ENCODE results near the gene ADGB.

- TF ChIP-seq EHMT2 (IDR thresholded peaks at IDR 0.05; ENCODE audit: low read depth): no peak
- no peak for TF ChIP-seq CTCF (IDR thresholded peaks at IDR 0.05)
- TF ChIP-seq, protein P1, sequence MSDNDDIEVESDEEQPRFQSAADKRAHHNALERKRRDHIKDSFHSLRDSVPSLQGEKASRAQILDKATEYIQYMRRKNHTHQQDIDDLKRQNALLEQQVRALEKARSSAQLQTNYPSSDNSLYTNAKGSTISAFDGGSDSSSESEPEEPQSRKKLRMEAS (IDR thresholded peaks at IDR 0.05): no peak
- TF ChIP-seq RFX5 (IDR thresholded peaks at IDR 0.05): no peak
- no peak for TF ChIP-seq POLR2A (IDR thresholded peaks at IDR 0.05; ENCODE audit: low read length)
- TF ChIP-seq RCOR1 (IDR thresholded peaks at IDR 0.05; ENCODE audit: low read depth, low read length): no peak
- TF ChIP-seq MYC (IDR thresholded peaks at IDR 0.05; ENCODE audit: borderline replicate concordance, low read length): no peak
- TF ChIP-seq RAD21 (conservative IDR thresholded peaks at IDR 0.05 in 1 of 2, IDR thresholded peaks at IDR 0.05 in 1 of 2): no peak
- TF ChIP-seq SMC3 (IDR thresholded peaks at IDR 0.05): no peak
Observed at GRCh38 chr6:146719387-146719786, 120.6 kb downstream of the ADGB start.

All from A549 (cell line).